GM12801 (cell line): Measurements from ENCODE around the gene CD7.

ENCODE experiments used
- TF ChIP-seq, protein P1 (sequence below): IDR thresholded peaks from one replicate; pipeline ENCODE4 v1.5.1; 2011; ENCODE audit warnings: control low read depth; ENCODE audit not compliant: insufficient read length; ENCODE audit errors: extremely low read depth

The CD7 gene

DNA sequence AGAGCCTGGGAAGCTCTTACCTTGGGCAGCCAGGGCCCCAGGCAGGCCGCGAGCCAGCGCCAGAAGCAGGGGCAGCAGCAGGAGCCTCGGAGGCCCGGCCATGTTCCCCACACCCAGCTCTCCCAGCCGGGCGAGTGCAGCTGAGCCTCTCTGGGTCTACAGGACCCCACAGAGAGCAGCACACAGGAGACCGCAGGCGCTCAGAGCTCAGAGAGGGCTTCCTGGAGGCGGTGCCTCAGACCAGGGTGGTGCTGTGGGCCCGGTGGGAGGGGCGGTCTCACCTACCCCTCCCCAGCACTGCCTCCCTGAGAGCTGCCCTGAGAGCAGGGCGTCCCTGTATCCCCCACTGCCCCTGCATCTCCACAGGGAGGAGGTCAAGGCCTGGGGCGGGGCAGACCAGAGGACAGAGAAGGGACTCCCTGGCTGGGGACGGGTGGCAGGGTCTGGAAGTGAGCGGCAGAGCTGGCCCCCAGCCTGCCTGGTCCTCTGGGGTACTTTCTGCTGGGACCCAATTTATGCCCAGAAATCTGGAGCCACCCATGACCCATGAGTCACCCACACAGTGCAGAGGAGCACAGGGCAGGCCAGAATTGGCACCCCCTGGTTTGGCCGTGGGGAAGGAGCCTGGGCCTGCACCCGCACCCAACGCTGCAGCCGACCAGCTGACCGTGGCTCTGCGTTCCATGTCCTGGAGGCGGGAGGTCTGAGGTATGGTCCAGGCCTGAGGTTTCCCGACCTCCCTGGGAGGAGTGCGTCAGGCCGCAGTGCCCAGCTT is at the start of gene CD7:
CD7 (minus strand) TSS at position 215 of the 775 bp plus-strand sequence; CDS start at position 102, 113 bp downstream.
- TF ChIP-seq, protein P1, sequence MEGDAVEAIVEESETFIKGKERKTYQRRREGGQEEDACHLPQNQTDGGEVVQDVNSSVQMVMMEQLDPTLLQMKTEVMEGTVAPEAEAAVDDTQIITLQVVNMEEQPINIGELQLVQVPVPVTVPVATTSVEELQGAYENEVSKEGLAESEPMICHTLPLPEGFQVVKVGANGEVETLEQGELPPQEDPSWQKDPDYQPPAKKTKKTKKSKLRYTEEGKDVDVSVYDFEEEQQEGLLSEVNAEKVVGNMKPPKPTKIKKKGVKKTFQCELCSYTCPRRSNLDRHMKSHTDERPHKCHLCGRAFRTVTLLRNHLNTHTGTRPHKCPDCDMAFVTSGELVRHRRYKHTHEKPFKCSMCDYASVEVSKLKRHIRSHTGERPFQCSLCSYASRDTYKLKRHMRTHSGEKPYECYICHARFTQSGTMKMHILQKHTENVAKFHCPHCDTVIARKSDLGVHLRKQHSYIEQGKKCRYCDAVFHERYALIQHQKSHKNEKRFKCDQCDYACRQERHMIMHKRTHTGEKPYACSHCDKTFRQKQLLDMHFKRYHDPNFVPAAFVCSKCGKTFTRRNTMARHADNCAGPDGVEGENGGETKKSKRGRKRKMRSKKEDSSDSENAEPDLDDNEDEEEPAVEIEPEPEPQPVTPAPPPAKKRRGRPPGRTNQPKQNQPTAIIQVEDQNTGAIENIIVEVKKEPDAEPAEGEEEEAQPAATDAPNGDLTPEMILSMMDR: no peak

DNA sequence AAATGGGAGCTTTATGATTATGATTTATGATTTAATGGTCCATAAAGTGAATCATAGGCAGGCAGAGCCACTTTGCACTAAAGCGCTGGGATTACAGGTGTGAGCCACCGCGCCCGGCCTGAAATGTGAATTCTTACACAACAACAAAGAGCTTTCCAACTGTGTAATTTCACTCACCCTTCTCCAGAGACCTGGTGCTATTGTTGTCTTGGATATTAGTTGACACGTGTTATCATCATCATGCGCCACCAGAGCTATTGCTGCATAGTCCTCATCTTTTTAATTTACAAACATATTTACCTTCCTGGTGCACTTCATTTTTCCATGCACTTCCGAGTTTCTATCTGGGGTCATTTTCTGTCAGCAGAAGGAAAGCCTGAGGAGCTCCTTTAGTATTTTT is 49.3 kb upstream of the CD7 start:
- TF ChIP-seq, protein P1: no peak

DNA sequence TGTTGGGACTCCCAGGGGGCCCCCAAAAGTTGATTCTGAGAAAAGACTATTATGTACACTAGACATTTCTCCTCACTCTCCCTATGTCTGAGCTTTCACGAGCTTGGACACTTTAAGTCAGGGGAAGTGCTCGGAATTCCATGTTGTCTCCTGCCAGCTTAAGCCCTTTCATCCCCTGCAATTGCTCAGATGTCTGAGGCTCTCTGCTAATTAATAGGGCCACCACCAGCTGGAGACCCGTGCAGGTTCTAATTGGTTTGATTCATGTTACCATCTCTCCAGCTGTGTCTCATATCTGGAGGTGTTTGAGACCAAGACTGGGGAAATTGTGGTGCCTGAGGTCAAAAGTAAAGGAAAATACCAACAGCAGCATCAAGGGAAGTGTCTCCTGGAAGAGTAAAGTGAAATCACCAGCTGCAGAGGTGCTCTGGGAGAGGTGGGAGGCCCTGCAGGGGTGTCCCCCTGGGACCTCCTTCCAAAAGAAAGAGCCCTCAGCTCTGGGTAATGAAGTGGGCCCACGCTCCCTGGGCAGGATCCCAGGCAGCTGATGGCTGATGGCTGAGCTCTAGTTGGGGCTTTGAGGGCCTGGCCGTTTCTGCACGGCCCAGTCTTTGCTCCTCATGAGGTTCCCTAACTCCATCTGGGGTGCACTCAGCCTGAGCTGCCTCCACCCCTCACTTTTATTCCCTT is 48.3 kb upstream of the CD7 start:
- TF ChIP-seq, protein P1: no peak

DNA sequence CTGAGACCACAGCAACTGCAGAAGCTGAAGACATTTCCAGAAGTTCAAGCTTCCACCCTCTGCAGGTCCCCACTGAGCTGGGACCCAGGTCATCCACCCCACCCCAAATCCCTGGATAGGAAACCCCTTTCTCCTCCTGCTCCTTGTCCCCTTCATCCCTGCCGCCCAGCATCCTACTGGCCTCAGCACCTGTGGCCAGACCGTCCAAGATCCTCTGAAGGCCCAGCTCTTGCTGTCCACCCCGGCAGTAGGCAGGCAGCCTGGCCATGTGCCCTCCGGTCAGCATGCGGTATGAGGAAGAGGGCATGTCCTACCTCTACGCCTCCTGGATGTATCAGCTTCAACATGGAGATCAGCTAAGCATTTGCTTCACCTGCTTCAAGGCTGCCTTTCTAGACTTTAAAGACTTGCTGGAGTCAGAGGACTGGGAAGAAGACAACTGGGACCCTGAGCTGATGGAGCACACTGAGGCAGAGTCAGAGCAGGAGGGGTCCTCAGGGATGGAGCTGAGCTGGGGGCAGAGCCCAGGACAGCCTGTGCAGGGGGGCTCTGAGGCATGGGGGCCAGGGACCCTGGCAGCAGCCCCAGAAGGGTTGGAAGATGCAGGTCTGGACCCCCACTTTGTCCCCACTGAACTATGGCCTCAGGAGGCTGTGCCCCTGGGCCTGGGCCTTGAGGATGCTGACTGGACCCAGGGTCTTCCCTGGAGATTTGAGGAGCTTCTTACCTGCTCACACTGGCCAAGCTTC is 44.7 kb upstream of the CD7 start:
- TF ChIP-seq, protein P1: no peak

DNA sequence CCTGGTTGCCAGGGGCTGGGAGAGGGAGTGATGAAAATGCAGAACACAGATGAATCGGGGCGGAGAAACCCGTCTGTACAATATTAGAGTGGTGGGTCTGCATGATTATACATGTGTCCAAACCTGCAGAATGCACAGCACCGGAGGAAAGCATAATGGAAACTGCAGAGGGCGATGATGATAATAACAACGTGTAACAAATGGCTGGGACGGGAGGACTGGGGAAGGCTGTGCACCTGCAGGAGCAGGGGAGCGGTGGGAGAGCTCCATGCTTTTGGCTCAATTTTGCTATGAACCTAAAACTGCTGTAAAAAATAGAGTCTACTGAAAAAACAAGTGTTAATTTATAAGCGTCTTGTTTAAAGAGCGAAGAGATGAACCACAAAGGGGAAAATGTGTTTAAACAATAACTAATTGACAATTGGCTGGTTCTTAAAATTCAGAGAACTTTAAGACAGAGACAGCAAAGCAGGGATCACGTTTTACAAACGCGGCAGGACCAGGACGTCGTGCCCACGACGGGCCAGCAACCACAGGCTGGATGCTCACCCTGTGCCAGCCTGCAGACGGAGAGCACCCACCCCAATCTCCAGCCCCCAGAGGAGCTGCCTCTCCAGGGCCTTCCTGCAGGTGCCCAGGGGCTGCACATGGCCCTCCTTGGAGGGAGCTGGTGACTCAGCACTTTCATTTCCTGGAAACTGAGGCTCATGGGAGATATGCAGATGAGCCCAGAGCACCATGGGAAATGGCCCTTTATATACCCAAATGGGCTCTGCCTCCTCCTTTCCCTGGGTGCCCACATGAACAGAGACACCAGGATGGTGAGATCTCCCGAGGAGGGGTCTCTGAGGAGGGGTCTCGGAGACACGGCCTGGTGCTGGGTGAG is 41.3 kb upstream of the CD7 start, which contains the start of gene TEX19:
TEX19 (plus strand) TSS at position 783 of the 886 bp plus-strand sequence. CDS start 2,904 bp downstream, outside the sequence.
- TF ChIP-seq, protein P1: no peak

DNA sequence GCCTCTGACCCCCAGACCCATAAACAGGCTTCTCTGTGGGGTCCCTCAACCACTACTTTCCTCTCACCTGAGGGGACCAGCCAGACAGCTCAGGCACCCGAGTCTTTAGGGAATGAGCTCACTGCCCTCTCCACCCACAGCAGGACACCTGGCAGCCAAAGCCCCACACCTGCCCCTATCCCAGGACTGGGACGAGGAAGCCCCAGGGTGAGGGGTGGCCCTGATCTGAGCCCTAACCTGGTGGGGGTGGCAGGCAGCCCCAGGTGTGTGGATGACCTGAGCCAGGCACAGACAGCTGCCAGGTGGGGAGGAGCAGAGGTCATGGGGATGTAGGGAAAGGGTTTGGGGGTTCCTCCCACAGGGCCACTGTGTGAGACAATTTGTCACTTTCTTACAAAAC is 40.0 kb upstream of the CD7 start:
- TF ChIP-seq, protein P1: no peak
